ENCODE results near the gene ADAMTSL1. TPM values are rescaled to one million over a fixed set of nuclear protein-coding genes. Genes with fewer than 3 reads are reported as not detected.

The ADAMTSL1 gene
- total and polyA plus RNA-seq, 2 experiments from 2014 or later, result 2.3 to 5.0 TPM

- TF ChIP-seq CTCF (conservative IDR thresholded peaks at IDR 0.05; ENCODE audit: low read depth in 2 of 2) (no peak), ZNF114 (CRISPR knock-in tag; IDR thresholded peaks at IDR 0.05) (no peak), EZH2phosphoT487 (IDR thresholded peaks at IDR 0.05; ENCODE audit: unreplicated experiment) (no peak)
Observed at GRCh38 chr9:18829066-18829465, 355.1 kb downstream of the ADAMTSL1 start (continued).

- no peaks in the 10 kb centered on the region for H3K79me2 ChIP-seq (replicated peaks; ENCODE audit: insufficient read depth)
- no peak overlapping the region for H3K4me3 Mint-ChIP-seq
- no peak overlapping the region for H3K27ac Mint-ChIP-seq
- H3F3A ChIP-seq (replicated peaks; ENCODE audit: low read depth), result no peaks in the 10 kb centered on the region
- H3K4me2 ChIP-seq, result no peak overlapping the region
- no peak overlapping the region for H3K27ac ChIP-seq (ENCODE audit: low read depth)
- H3K4me1 ChIP-seq (ENCODE audit: insufficient read depth), result no peaks in the 10 kb centered on the region; the same call in 1 of the 2 replicates
- no peak overlapping the region for H3K4me3 ChIP-seq
- no peaks in the 10 kb centered on the region for H4K20me1 ChIP-seq (replicated peaks; ENCODE audit: insufficient read depth)
- DNase-seq (ENCODE audit: low spot score) (no peak), ATAC-seq (no peak)
- H3K27me3 ChIP-seq (ENCODE audit: insufficient read depth), result no peaks in the 10 kb centered on the region
- peaks cover 16% of the 10 kb centered on the region for H3K4me1 Mint-ChIP-seq
- H3K36me3 Mint-ChIP-seq (ENCODE audit: low read depth), result no peaks in the 10 kb centered on the region
- H3K9me3 Mint-ChIP-seq, result no peaks in the 10 kb centered on the region
- H2AFZ ChIP-seq, result no peak overlapping the region
- H3K9me2 ChIP-seq (ENCODE audit: insufficient read depth), result 0 out of 2 replicates have a peak, but pooled peaks cover 5% of the 10 kb centered on the region
- no peaks in the 10 kb centered on the region for H3K36me3 ChIP-seq (ENCODE audit: insufficient read depth)
- H3K27me3 Mint-ChIP-seq (ENCODE audit: insufficient read depth, low read depth, poor library complexity), result no peaks in the 10 kb centered on the region
- TF ChIP-seq STAT1 (IDR thresholded peaks at IDR 0.05; ENCODE audit: unreplicated experiment), result no peak
- TF ChIP-seq NANOG (IDR thresholded peaks at IDR 0.05; ENCODE audit: borderline replicate concordance), result no peak
- TF ChIP-seq ZNF114 (CRISPR knock-in tag; IDR thresholded peaks at IDR 0.05), result no peak
- no peak for TF ChIP-seq CTCF (conservative IDR thresholded peaks at IDR 0.05; ENCODE audit: low read depth in 2 of 2)
- TF ChIP-seq CREB1 (CRISPR knock-in tag; IDR thresholded peaks at IDR 0.05; ENCODE audit: low read depth), result no peak
- TF ChIP-seq JUNB (IDR thresholded peaks at IDR 0.05; ENCODE audit: unreplicated experiment), result no peak
- no peak for TF ChIP-seq ZNF331 (CRISPR knock-in tag; IDR thresholded peaks at IDR 0.05; ENCODE audit: low read depth)
- no peak for TF ChIP-seq REST (IDR thresholded peaks at IDR 0.05; ENCODE audit: unreplicated experiment)
- TF ChIP-seq EZH2 (IDR thresholded peaks at IDR 0.05; ENCODE audit: low read depth, unreplicated experiment), result no peak
- TF ChIP-seq ETS1 (IDR thresholded peaks at IDR 0.05), result no peak
- TF ChIP-seq EZH2phosphoT487 (IDR thresholded peaks at IDR 0.05; ENCODE audit: unreplicated experiment), result no peak
Observed at GRCh38 chr9:18829873-18830272, 355.9 kb downstream of the ADAMTSL1 start.
